Parathyroid adenoma (tissue), 2 donors: ENCODE data around the gene NDUFB4.

Experiments
- H2AFZ ChIP-seq: fragments of 300-600 bp; sonication (generic); one replicate; pipeline ENCODE4 v1.7.0; 2017; ENCODE audit warnings: antibody characterized with exemption, mild to moderate bottlenecking
- H3K27ac ChIP-seq: fragments of 300-600 bp; sonication (generic); one replicate; pipeline ENCODE4 v1.7.0; 2017
- H3K27me3 ChIP-seq: fragments of 300-600 bp; sonication (generic); one replicate; pipeline ENCODE4 v1.7.0; 2017; ENCODE audit warnings: low read length; ENCODE audit not compliant: control insufficient read depth, insufficient read depth
- H3K36me3 ChIP-seq: fragments of 300-600 bp; sonication (generic); one replicate; pipeline ENCODE4 v1.7.0; 2017; ENCODE audit warnings: low read length; ENCODE audit not compliant: control insufficient read depth, insufficient read depth
- H3K4me1 ChIP-seq: fragments of 300-600 bp; sonication (generic); one replicate; pipeline ENCODE4 v1.7.0; 2017; ENCODE audit warnings: control low read depth
- H3K4me2 ChIP-seq: fragments of 300-600 bp; sonication (generic); one replicate; pipeline ENCODE4 v1.7.0; 2017; ENCODE audit warnings: low read length
- H3K4me3 ChIP-seq: fragments of 300-600 bp; sonication (generic); one replicate; pipeline ENCODE4 v1.7.0; 2017; ENCODE audit warnings: low read depth, low read length
- H3K79me2 ChIP-seq: fragments of 300-600 bp; sonication (generic); one replicate; pipeline ENCODE4 v1.7.0; 2017; ENCODE audit warnings: control low read depth
- H3K9ac ChIP-seq: fragments of 300-600 bp; sonication (generic); one replicate; pipeline ENCODE4 v1.7.0; 2017; ENCODE audit warnings: mild to moderate bottlenecking
- H3K9me3 ChIP-seq: fragments of 300-600 bp; sonication (generic); one replicate; pipeline ENCODE4 v1.7.0; 2017; ENCODE audit warnings: low read length; ENCODE audit not compliant: control insufficient read depth
- CTCF ChIP-seq: fragments of 300-600 bp; sonication (generic); IDR thresholded peaks from one replicate; pipeline ENCODE4 v1.7.0; 2017; ENCODE audit warnings: antibody characterized with exemption, mild to moderate bottlenecking
- donor health status: primary hyperparathyroidism.

The NDUFB4 gene

DNA sequence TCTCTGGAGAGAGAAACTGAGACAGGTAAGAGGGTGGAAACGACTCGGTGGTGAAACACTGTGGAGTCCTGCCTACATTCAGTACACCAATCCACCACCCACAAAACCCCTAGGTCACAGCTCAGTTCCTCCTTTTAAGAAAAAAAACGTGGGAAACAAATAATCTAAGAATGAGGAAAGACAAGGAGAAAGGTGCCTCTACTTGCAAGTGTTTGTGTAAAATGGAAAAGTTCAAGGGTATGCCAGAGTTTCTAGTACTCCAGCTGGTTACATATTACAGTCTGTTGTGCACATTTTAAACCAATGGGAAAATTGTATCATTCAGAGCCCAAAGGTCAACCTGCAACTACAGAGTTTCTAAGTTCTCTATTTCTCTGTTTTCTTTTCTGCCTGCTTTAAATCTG, 53.7 kb downstream of the NDUFB4 start:
- no peaks in the 10 kb centered on the region for H3K9me3 ChIP-seq
- H3K4me1 ChIP-seq: no peaks in the 10 kb centered on the region
- no peak for TF ChIP-seq CTCF
- H2AFZ ChIP-seq: no peak overlapping the region
- H3K4me2 ChIP-seq: no peak overlapping the region
- H3K9ac ChIP-seq: no peak overlapping the region
- H3K4me3 ChIP-seq: no peak overlapping the region
- H3K79me2 ChIP-seq: no peaks in the 10 kb centered on the region
- H3K27ac ChIP-seq: no peak overlapping the region
- H3K27me3 ChIP-seq: no peaks in the 10 kb centered on the region
- H3K36me3 ChIP-seq: no peaks in the 10 kb centered on the region

GRCh38 chr3:120650311-120650710, 54.2 kb downstream of the NDUFB4 start:
- no peak overlapping the region for H3K9ac ChIP-seq
- no peaks in the 10 kb centered on the region for H3K4me1 ChIP-seq
- H3K4me2 ChIP-seq: no peak overlapping the region
- H3K36me3 ChIP-seq: no peaks in the 10 kb centered on the region
- H3K4me3 ChIP-seq: no peak overlapping the region
- no peak for TF ChIP-seq CTCF
- no peak overlapping the region for H3K27ac ChIP-seq
- H3K9me3 ChIP-seq: no peaks in the 10 kb centered on the region
- H2AFZ ChIP-seq: no peak overlapping the region
- no peaks in the 10 kb centered on the region for H3K27me3 ChIP-seq
- no peaks in the 10 kb centered on the region for H3K79me2 ChIP-seq
